K562 (cell line): ENCODE measurements around the gene DALRD3. TPM values are rescaled to one million over a fixed set of nuclear protein-coding genes. Genes with fewer than 3 reads are reported as not detected.

Experiments
- E2F1 ChIP-seq: sonication (generic); formaldehyde crosslinking; IDR thresholded peaks from 2 replicates; pipeline ENCODE4 v1.8.1; 2023; ENCODE audit warnings: mild to moderate bottlenecking, missing genetic modification reagents, moderate library complexity
- ETS2 ChIP-seq: IDR thresholded peaks from 2 replicates; pipeline ENCODE4 v1.6.1; 2016; ENCODE audit warnings: borderline replicate concordance, missing genetic modification characterization, mild to moderate bottlenecking, moderate library complexity, missing compliant biosample characterization; ENCODE audit not compliant: poor library complexity, severe bottlenecking
- ILF3 ChIP-seq: fragments of 450-650 bp; IDR thresholded peaks from 2 replicates; pipeline ENCODE4 v1.6.1; 2018; ENCODE audit warnings: antibody characterized with exemption, mild to moderate bottlenecking, moderate library complexity, borderline replicate concordance
- IRF1 ChIP-seq: sonication (generic); formaldehyde crosslinking; IDR thresholded peaks from 2 replicates; pipeline ENCODE4 v1.8.0; 2022; ENCODE audit warnings: missing genetic modification reagents, mild to moderate bottlenecking, borderline replicate concordance
- KDM1A ChIP-seq, 2 experiments: fragments of 450-650 bp; IDR thresholded peaks; 2 replicates each; pipeline ENCODE4 v1.6.1; 2016; ENCODE audit warnings: mild to moderate bottlenecking in 2 of 2
- PREB ChIP-seq: sonication (generic); formaldehyde crosslinking; IDR thresholded peaks from 2 replicates; pipeline ENCODE4 v1.8.1; 2023; ENCODE audit warnings: mild to moderate bottlenecking, missing genetic modification reagents
- TFE3 ChIP-seq: fragments of 450-650 bp; formaldehyde crosslinking; IDR thresholded peaks from 2 replicates; pipeline ENCODE4 v1.4.0; 2020; ENCODE audit warnings: mild to moderate bottlenecking, mixed read lengths
- USF2 ChIP-seq: sonication (generic); formaldehyde crosslinking; IDR thresholded peaks from 2 replicates; pipeline ENCODE4 v1.5.0; 2020; ENCODE audit warnings: missing genetic modification reagents
- ZBTB43 ChIP-seq: sonication (generic); formaldehyde crosslinking; IDR thresholded peaks from 2 replicates; pipeline ENCODE4 v1.8.0; 2023; ENCODE audit warnings: mild to moderate bottlenecking, missing genetic modification reagents
- ZKSCAN8 ChIP-seq: fragments of 200-800 bp; sonication (Bioruptor generic); IDR thresholded peaks from 2 replicates; pipeline ENCODE4 v1.6.1; 2016; ENCODE audit warnings: missing genetic modification characterization, missing compliant biosample characterization
- ZNF316 ChIP-seq: fragments of 450-650 bp; IDR thresholded peaks from 2 replicates; pipeline ENCODE4 v1.6.1; 2016
- ZNF507 ChIP-seq: conservative IDR thresholded peaks from 2 replicates; pipeline ENCODE4 v1.6.1; 2017; ENCODE audit warnings: missing genetic modification characterization, missing compliant biosample characterization
- ZNF518B ChIP-seq: fragments of 250-450 bp; sonication (Bioruptor Pico); IDR thresholded peaks from 2 replicates; pipeline ENCODE4 v1.5.0; 2021; ENCODE audit warnings: mild to moderate bottlenecking, moderate library complexity
- ZNF586 ChIP-seq: fragments of 450-650 bp; formaldehyde crosslinking; conservative IDR thresholded peaks from 2 replicates; pipeline ENCODE4 v1.4.0; 2020; ENCODE audit warnings: mild to moderate bottlenecking, moderate library complexity
- ZNF75A ChIP-seq: fragments of 450-650 bp; formaldehyde crosslinking; IDR thresholded peaks from 2 replicates; pipeline ENCODE4 v1.4.0; 2020; ENCODE audit warnings: mild to moderate bottlenecking
- ZNF766 ChIP-seq: fragments of 200-800 bp; sonication (Bioruptor generic); conservative IDR thresholded peaks from 2 replicates; pipeline ENCODE4 v1.6.1; 2016; ENCODE audit warnings: missing genetic modification characterization, missing compliant biosample characterization
- polyA plus RNA-seq, 8 experiments: library from polyadenylated mRNA; depleted of rRNA in 4 of 8; stranded (reverse) in 5 of 8; unstranded in 3 of 8; fragments of >200 nt; fragmentation: Nextera tagmentation in 2 of 8; fragmentation: Illumina TruSeq in 1 of 8; extraction: Ambion mirVana in 2 of 8; extraction: Trizol in 1 of 8; gene quantifications; 2 replicates each; pipeline versions ENCODE4 v1.2.1 to v1.2.3, GENCODE V29; 2011 to 2014; ENCODE audit warnings: inconsistent platforms in 1 of 8, missing spikeins in 1 of 8
- total RNA-seq, 7 experiments: library from RNA; depleted of rRNA in 6 of 7; stranded (reverse); fragments of >200 nt in 6 of 7; fragmentation: Illumina TruSeq in 2 of 7; extraction: Trizol in 2 of 7; gene quantifications; 2 replicates each; pipeline versions ENCODE4 v1.2.1 to v1.2.3, GENCODE V29; 2011 to 2021; ENCODE audit warnings: low replicate concordance in 1 of 7

The DALRD3 gene
- total and polyA plus RNA-seq, 9 of the 15 experiments (the other 6 are each of a cell fraction or from before 2014, with no cell fraction given), result 6.6 to 31.3 (median 14.4) TPM

- TF ChIP-seq ZBTB43, result no peak
- 0 out of 2 replicates have a peak, but pooled peaks have one; percentile 17 for TF ChIP-seq ZNF75A (CRISPR knock-in tag)
- no peak for TF ChIP-seq ZNF507 (tag)
- TF ChIP-seq ETS2 (tag), result no peak
- no peak for TF ChIP-seq ZNF586
- no peak for TF ChIP-seq E2F1 (CRISPR knock-in tag)
- TF ChIP-seq KDM1A (IDR thresholded peaks at IDR 0.05), result no peak
- TF ChIP-seq ZKSCAN8, result no peak
- no peak for TF ChIP-seq PREB (CRISPR knock-in tag)
- TF ChIP-seq ZNF316, result no peak
- no peak for TF ChIP-seq IRF1
- no peak for TF ChIP-seq ZNF518B
- TF ChIP-seq TFE3 (CRISPR knock-in tag), result no peak
- no peak for TF ChIP-seq USF2 (CRISPR knock-in tag)
- no peak for TF ChIP-seq ZNF766 (CRISPR knock-in tag)
- no peak for TF ChIP-seq ILF3
Observed at GRCh38 chr3:49017971-49018706, at the start of gene DALRD3 (continued).
